ENCODE measurements around the gene ECEL1. TPM values are rescaled to one million over a fixed set of nuclear protein-coding genes. Genes with fewer than 3 reads are reported as not detected.

ECEL1 gene
- total and polyA plus RNA-seq, 2 of the 4 experiments (the other 2 are of a cell fraction) = not detected

DNA sequence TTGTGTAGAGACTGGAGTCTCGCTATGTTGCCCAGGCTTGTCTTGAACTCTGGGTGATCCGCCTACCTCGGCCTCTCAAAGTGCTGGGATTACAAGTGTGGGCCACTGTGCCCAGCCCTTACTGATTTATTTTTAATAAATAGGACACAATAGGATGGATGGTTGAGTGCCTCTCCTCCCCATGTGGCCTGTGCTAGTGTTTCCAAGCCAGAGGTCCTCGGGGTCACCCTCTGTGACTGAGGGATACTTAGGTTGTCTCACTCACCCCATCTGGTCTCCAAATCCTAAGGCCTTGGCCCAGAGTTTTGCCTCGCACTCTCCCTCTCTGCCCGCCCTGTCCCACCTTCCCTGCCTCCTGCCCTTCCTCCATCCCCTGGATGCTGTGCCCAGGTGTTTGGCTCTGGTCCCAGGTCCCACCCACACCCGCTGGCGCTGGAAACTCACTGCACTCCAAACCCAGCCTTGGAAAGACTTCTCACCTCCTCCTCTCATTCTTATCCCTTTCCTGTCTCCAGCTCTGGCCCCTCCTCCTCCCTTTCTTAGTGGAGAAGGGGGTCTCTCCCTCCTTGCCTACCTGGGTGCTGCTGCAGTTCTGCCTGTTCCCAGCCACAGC, 4.7 kb upstream of the ECEL1 start:
- 58% methylated on average over 3 of the region's 8 CpGs; no CpG with 5 or more reads in 1 of the 2 experiments for WGBS, 2 experiments (ENCODE audit: extremely low coverage in 2 of 2, insufficient read length in 1 of 2)
- H3K23ac ChIP-seq (ENCODE audit: low read depth, low read length) = no peak overlapping the region
- H3K36me3 ChIP-seq (ENCODE audit: control insufficient read depth, insufficient read depth, low read length) = no peaks in the 10 kb centered on the region
- no peak overlapping the region for H2BK120ac ChIP-seq (ENCODE audit: low read depth, low read length)
- no peak overlapping the region for H4K8ac ChIP-seq (ENCODE audit: low read depth in 2 of 2, low read length in 2 of 2)
- H3K4ac ChIP-seq (ENCODE audit: low read depth, low read length) = no peak overlapping the region
- in situ Hi-C loops (cut with MboI; ENCODE audit: low sequenced_read_pairs) (no loop called here), intact Hi-C loops (cut with micrococcal nuclease) (no loop called here), dilution Hi-C loops (cut with HindIII; ENCODE audit: low sequenced_read_pairs, unreplicated experiment) (no loop called here)
- no peak overlapping the region for H4K91ac ChIP-seq (ENCODE audit: insufficient read depth, low read depth, low read length)
- no TSS peak for BruUV-seq (replicated peaks)
- no peak overlapping the region for H4K5ac ChIP-seq (ENCODE audit: low read depth, low read length)
- no peak overlapping the region for H3K18ac ChIP-seq (ENCODE audit: low read depth, low read length)
- no peak for ATAC-seq (ENCODE audit: low read depth)
- H2BK20ac ChIP-seq (ENCODE audit: low read depth, low read length) = no peak overlapping the region
- H2AFZ ChIP-seq (replicated peaks; ENCODE audit: low read length, poor library complexity) = peak overlapping the region; percentile 29
- H3K4me3 ChIP-seq (ENCODE audit: insufficient read depth, low read depth, low read length) = no peak overlapping the region
- H3K9ac ChIP-seq (ENCODE audit: low read depth, low read length) = no peak overlapping the region
- H2AK5ac ChIP-seq (ENCODE audit: low read depth, low read length) = no peak overlapping the region
- H2BK5ac ChIP-seq (ENCODE audit: low read depth, low read length, poor library complexity, severe bottlenecking) = no peak overlapping the region
- DNase-seq = no peak
- no peak for TF ChIP-seq SMC3 (IDR thresholded peaks at IDR 0.05; ENCODE audit: low read depth, low read length)
- TF ChIP-seq POLR2A (IDR thresholded peaks at IDR 0.05; ENCODE audit: low read depth, low read length) = no peak
- TF ChIP-seq FOS (IDR thresholded peaks at IDR 0.05; ENCODE audit: low read depth, low read length) = no peak
- no peak for TF ChIP-seq CEBPB (IDR thresholded peaks at IDR 0.05; ENCODE audit: low read depth, low read length)
- no peak for TF ChIP-seq RCOR1 (IDR thresholded peaks at IDR 0.05; ENCODE audit: insufficient replicate concordance, low read length)
- TF ChIP-seq RAD21 (IDR thresholded peaks at IDR 0.05; ENCODE audit: low read length) = no peak
- no peak for TF ChIP-seq MAZ (IDR thresholded peaks at IDR 0.05; ENCODE audit: borderline replicate concordance, low read depth, low read length)
- no peak for TF ChIP-seq CHD1 (IDR thresholded peaks at IDR 0.05; ENCODE audit: low read depth, low read length)
- no peak for TF ChIP-seq NFE2L2 (IDR thresholded peaks at IDR 0.05; ENCODE audit: low read depth, low read length)
- TF ChIP-seq MAFK (IDR thresholded peaks at IDR 0.05; ENCODE audit: low read depth, low read length) = no peak
- TF ChIP-seq, protein P1, sequence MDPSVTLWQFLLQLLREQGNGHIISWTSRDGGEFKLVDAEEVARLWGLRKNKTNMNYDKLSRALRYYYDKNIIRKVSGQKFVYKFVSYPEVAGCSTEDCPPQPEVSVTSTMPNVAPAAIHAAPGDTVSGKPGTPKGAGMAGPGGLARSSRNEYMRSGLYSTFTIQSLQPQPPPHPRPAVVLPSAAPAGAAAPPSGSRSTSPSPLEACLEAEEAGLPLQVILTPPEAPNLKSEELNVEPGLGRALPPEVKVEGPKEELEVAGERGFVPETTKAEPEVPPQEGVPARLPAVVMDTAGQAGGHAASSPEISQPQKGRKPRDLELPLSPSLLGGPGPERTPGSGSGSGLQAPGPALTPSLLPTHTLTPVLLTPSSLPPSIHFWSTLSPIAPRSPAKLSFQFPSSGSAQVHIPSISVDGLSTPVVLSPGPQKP (IDR thresholded peaks at IDR 0.05; ENCODE audit: borderline replicate concordance, low read depth, low read length) = no peak
- TF ChIP-seq, protein P2, sequence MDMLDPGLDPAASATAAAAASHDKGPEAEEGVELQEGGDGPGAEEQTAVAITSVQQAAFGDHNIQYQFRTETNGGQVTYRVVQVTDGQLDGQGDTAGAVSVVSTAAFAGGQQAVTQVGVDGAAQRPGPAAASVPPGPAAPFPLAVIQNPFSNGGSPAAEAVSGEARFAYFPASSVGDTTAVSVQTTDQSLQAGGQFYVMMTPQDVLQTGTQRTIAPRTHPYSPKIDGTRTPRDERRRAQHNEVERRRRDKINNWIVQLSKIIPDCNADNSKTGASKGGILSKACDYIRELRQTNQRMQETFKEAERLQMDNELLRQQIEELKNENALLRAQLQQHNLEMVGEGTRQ (IDR thresholded peaks at IDR 0.05; ENCODE audit: low read depth, low read length) = no peak
- TF ChIP-seq, protein P3, sequence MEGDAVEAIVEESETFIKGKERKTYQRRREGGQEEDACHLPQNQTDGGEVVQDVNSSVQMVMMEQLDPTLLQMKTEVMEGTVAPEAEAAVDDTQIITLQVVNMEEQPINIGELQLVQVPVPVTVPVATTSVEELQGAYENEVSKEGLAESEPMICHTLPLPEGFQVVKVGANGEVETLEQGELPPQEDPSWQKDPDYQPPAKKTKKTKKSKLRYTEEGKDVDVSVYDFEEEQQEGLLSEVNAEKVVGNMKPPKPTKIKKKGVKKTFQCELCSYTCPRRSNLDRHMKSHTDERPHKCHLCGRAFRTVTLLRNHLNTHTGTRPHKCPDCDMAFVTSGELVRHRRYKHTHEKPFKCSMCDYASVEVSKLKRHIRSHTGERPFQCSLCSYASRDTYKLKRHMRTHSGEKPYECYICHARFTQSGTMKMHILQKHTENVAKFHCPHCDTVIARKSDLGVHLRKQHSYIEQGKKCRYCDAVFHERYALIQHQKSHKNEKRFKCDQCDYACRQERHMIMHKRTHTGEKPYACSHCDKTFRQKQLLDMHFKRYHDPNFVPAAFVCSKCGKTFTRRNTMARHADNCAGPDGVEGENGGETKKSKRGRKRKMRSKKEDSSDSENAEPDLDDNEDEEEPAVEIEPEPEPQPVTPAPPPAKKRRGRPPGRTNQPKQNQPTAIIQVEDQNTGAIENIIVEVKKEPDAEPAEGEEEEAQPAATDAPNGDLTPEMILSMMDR (conservative IDR thresholded peaks at IDR 0.05; ENCODE audit: low read depth, low read length) = no peak
- no peak for TF ChIP-seq BHLHE40 (IDR thresholded peaks at IDR 0.05; ENCODE audit: low read depth, low read length)
- no peak for TF ChIP-seq MXI1 (IDR thresholded peaks at IDR 0.05; ENCODE audit: borderline replicate concordance, low read depth, low read length)
- no peak for TF ChIP-seq RFX5 (IDR thresholded peaks at IDR 0.05; ENCODE audit: low read depth, low read length)
- H3K9me1 ChIP-seq (ENCODE audit: insufficient read depth, low read length) = no peaks in the 10 kb centered on the region
- no peaks in the 10 kb centered on the region for H3K9me3 ChIP-seq (ENCODE audit: control insufficient read depth, insufficient read depth, low read length)
- H3K14ac ChIP-seq (replicated peaks; ENCODE audit: low read depth, low read length) = no peak overlapping the region
- no peaks in the 10 kb centered on the region; the same call in 1 of the 2 replicates for H4K20me1 ChIP-seq (ENCODE audit: insufficient read depth, low read length)
- H3K4me1 ChIP-seq (ENCODE audit: control insufficient read depth, insufficient read depth, low read length) = no peaks in the 10 kb centered on the region
- no peak overlapping the region for H3K56ac ChIP-seq (ENCODE audit: extremely low read depth, insufficient read depth, low read length)
- H3K79me1 ChIP-seq (ENCODE audit: low read depth in 1 of 2, low read length in 2 of 2) = no peaks in the 10 kb centered on the region
- H3K27ac ChIP-seq (ENCODE audit: insufficient read depth, low read length) = no peak overlapping the region
- CTCF ChIA-PET = no interaction called here
- no peak overlapping the region for H2BK15ac ChIP-seq (ENCODE audit: low read depth, low read length)
- H2AK9ac ChIP-seq (replicated peaks; ENCODE audit: low read depth, low read length, poor library complexity) = no peak overlapping the region
- H3K27me3 ChIP-seq (ENCODE audit: control insufficient read depth, insufficient read depth, low read length) = peaks cover 56% of the 10 kb centered on the region
- no peak overlapping the region for H3K4me2 ChIP-seq (ENCODE audit: low read depth, low read length)
- POLR2A ChIA-PET (ENCODE audit: unreplicated experiment) = no interaction called here
